Mammary epithelial cell (primary cell): ENCODE data around the gene CNKSR3.

Experiments
- CTCF ChIP-seq, 2 donors: IDR thresholded peaks in 1 of 2; conservative IDR thresholded peaks in 1 of 2; 2 replicates each; pipeline ENCODE4 v1.5.1; 2011 to 2012; ENCODE audit warnings: inconsistent platforms in 2 of 2, low read length in 2 of 2, mild to moderate bottlenecking in 2 of 2, control low read depth in 1 of 2, low read depth in 1 of 2; ENCODE audit not compliant: insufficient read depth in 1 of 2; ENCODE audit errors: extremely low read depth in 1 of 2
- EZH2 ChIP-seq: IDR thresholded peaks from 2 replicates; pipeline ENCODE4 v1.6.1; 2012; ENCODE audit warnings: low read length, inconsistent platforms, borderline replicate concordance

- TF ChIP-seq CTCF (conservative IDR thresholded peaks at IDR 0.05 in 1 of 2, IDR thresholded peaks at IDR 0.05 in 1 of 2; ENCODE audit: extremely low read depth in 1 of 2, insufficient read depth in 1 of 2, low read depth in 1 of 2, low read length in 2 of 2): peak in 1 of 2 donors; percentile 23
- no peak for TF ChIP-seq EZH2
Observed at GRCh38 chr6:154510144-154510905, at the start of gene CNKSR3.
